H1 (cell line): ENCODE data around the gene KIF23. TPM values are rescaled to one million over a fixed set of nuclear protein-coding genes. Genes with fewer than 3 reads are reported as not detected.

Experiments
- CTCF ChIA-PET: fragments of 300-600 bp; sonication (Branson Sonifier 250); formaldehyde crosslinking; loops from one replicate; lab custom pipeline; 2021; ENCODE audit not compliant: partially characterized antibody; lab: Charles Lee
- POLR2A ChIA-PET: fragments of 300-600 bp; sonication (Branson Sonifier 250); formaldehyde crosslinking; loops from one replicate; lab custom pipeline; 2021; ENCODE audit warnings: inconsistent platforms; ENCODE audit not compliant: partially characterized antibody; lab: Charles Lee
- DNase-seq, 2 experiments: peaks; one replicate each; pipeline versions ENCODE4 v3.0.0 to v3.0.0-alpha.2; 2010 to 2022; ENCODE audit warnings: low spot score in 2 of 2, low read depth in 1 of 2, mixed read lengths in 1 of 2
- FAIRE-seq: peaks from 2 replicates; lab custom pipeline; 2011; peaks lifted over from hg19 to GRCh38; lab: Jason Lieb, UNC
- H2AFZ ChIP-seq: 2 replicates; pipeline ENCODE4 v1.8.1; 2012; ENCODE audit warnings: low read length, inconsistent platforms
- H2AK5ac ChIP-seq: 2 replicates; pipeline ENCODE4 v1.6.1; 2013; ENCODE audit warnings: low read depth, low read length
- H2BK120ac ChIP-seq: replicated peaks from 2 replicates; pipeline ENCODE3; 2013; ENCODE audit warnings: low read depth, low read length, inconsistent platforms
- H2BK12ac ChIP-seq: 2 replicates; pipeline ENCODE4 v1.6.1; 2013; ENCODE audit warnings: low read depth, low read length
- H2BK15ac ChIP-seq: 2 replicates; pipeline ENCODE4 v1.6.1; 2013; ENCODE audit warnings: low read length
- H2BK20ac ChIP-seq: 2 replicates; pipeline ENCODE4 v1.6.1; 2013; ENCODE audit warnings: low read length
- H2BK5ac ChIP-seq: 2 replicates; pipeline ENCODE4 v1.6.1; 2013; ENCODE audit warnings: low read depth, low read length
- H3K14ac ChIP-seq: 2 replicates; pipeline ENCODE4 v1.6.1; 2013; ENCODE audit warnings: inconsistent platforms; ENCODE audit not compliant: insufficient read length
- H3K18ac ChIP-seq: 2 replicates; pipeline ENCODE4 v1.6.1; 2013; ENCODE audit warnings: low read length; ENCODE audit errors: extremely low read depth
- H3K23ac ChIP-seq: 2 replicates; pipeline ENCODE4 v1.6.1; 2013; ENCODE audit warnings: inconsistent platforms; ENCODE audit not compliant: insufficient read length
- H3K23me2 ChIP-seq: 2 replicates; pipeline ENCODE4 v1.6.1; 2013; ENCODE audit warnings: low read depth, low read length
- H3K27ac ChIP-seq: 2 replicates; pipeline ENCODE4 v1.6.1; 2011; ENCODE audit warnings: low read depth, low read length, inconsistent platforms
- H3K27me3 ChIP-seq, 4 experiments: replicated peaks in 1 of 4; 1 replicate in 1 of 4; 2 replicates in 3 of 4; pipeline versions ENCODE4 v1.6.1 to v1.8.1; 2011 to 2013; ENCODE audit warnings: low read length in 3 of 4, mild to moderate bottlenecking in 3 of 4, inconsistent platforms in 2 of 4, mixed read lengths in 2 of 4, moderate library complexity in 1 of 4; ENCODE audit not compliant: control insufficient read depth in 3 of 4, insufficient read depth in 3 of 4; ENCODE audit errors: extremely low read depth in 1 of 4
- H3K36me3 ChIP-seq, 4 experiments: 2 replicates each; pipeline versions ENCODE4 v1.6.1 to v1.8.1; 2011 to 2013; ENCODE audit warnings: mild to moderate bottlenecking in 4 of 4, low read length in 3 of 4, moderate library complexity in 2 of 4, control low read depth in 1 of 4, inconsistent platforms in 1 of 4; ENCODE audit not compliant: insufficient read depth in 4 of 4, control insufficient read depth in 2 of 4
- H3K4ac ChIP-seq: replicated peaks from 2 replicates; pipeline ENCODE3; 2013; ENCODE audit warnings: low read length, low read depth, mixed read lengths, inconsistent platforms; ENCODE audit not compliant: insufficient read length
- H3K4me1 ChIP-seq, 4 experiments: replicated peaks in 1 of 4; 1 replicate in 1 of 4; 2 replicates in 3 of 4; pipeline versions ENCODE4 v1.6.1 to v1.8.1; 2011 to 2013; ENCODE audit warnings: low read length in 3 of 4, inconsistent platforms in 2 of 4, mixed read lengths in 1 of 4; ENCODE audit not compliant: insufficient read depth in 4 of 4, control insufficient read depth in 3 of 4
- H3K4me2 ChIP-seq, 2 experiments: 2 replicates each; pipeline versions ENCODE4 v1.6.1 to v1.8.1; 2011 to 2013; ENCODE audit warnings: low read depth in 2 of 2, low read length in 2 of 2, control low read depth in 1 of 2, inconsistent platforms in 1 of 2, mild to moderate bottlenecking in 1 of 2; ENCODE audit not compliant: insufficient read depth in 1 of 2
- H3K4me3 ChIP-seq, 4 experiments: fragments of 200-600, 300-600 bp in 1 of 4; sonication (generic), shearing (Covaris generic), sonication (Bioruptor Twin) in 1 of 4; 2 replicates each; pipeline versions ENCODE4 v1.5.1 to v1.8.1; 2011 to 2016; ENCODE audit warnings: low read length in 4 of 4, low read depth in 3 of 4, control low read depth in 2 of 4, inconsistent platforms in 2 of 4, mild to moderate bottlenecking in 2 of 4, mixed read lengths in 1 of 4, moderate library complexity in 1 of 4; ENCODE audit not compliant: insufficient read depth in 2 of 4; ENCODE audit errors: extremely low read depth in 1 of 4
- H3K56ac ChIP-seq: replicated peaks from 2 replicates; pipeline ENCODE3; 2013; ENCODE audit warnings: low read depth, mild to moderate bottlenecking, mixed read lengths, low read length, inconsistent platforms; ENCODE audit not compliant: insufficient read length
- H3K79me1 ChIP-seq: 2 replicates; pipeline ENCODE4 v1.6.1; 2013; ENCODE audit warnings: low read depth, low read length, control low read depth
- H3K79me2 ChIP-seq, 2 experiments: 2 replicates each; pipeline versions ENCODE4 v1.6.1 to v1.8.1; 2012 to 2013; ENCODE audit warnings: low read length in 2 of 2, mild to moderate bottlenecking in 2 of 2, inconsistent platforms in 1 of 2; ENCODE audit not compliant: insufficient read depth in 2 of 2, control insufficient read depth in 1 of 2
- H3K9ac ChIP-seq, 4 experiments: replicated peaks in 1 of 4; 1 replicate in 1 of 4; 2 replicates in 3 of 4; pipeline versions ENCODE4 v1.6.1 to v1.8.1; 2011 to 2013; ENCODE audit warnings: low read depth in 3 of 4, low read length in 3 of 4, control low read depth in 2 of 4, mild to moderate bottlenecking in 2 of 4, moderate library complexity in 2 of 4, inconsistent platforms in 1 of 4; ENCODE audit errors: extremely low read depth in 1 of 4
- H3K9me3 ChIP-seq, 2 experiments: 2 replicates each; pipeline versions ENCODE4 v1.6.1 to v1.8.1; 2012 to 2013; ENCODE audit warnings: mild to moderate bottlenecking in 2 of 2, moderate library complexity in 2 of 2, control low read depth in 1 of 2, inconsistent platforms in 1 of 2, low read depth in 1 of 2, low read length in 1 of 2, mixed read lengths in 1 of 2; ENCODE audit not compliant: insufficient read depth in 2 of 2
- H4K20me1 ChIP-seq, 2 experiments: replicated peaks in 1 of 2; 2 replicates each; pipeline versions ENCODE3 to v1.8.1; 2011 to 2013; ENCODE audit warnings: inconsistent platforms in 2 of 2, low read length in 2 of 2, mild to moderate bottlenecking in 1 of 2; ENCODE audit not compliant: insufficient read depth in 2 of 2, control insufficient read depth in 1 of 2
- H4K5ac ChIP-seq: 2 replicates; pipeline ENCODE4 v1.6.1; 2013; ENCODE audit warnings: low read length, low read depth, mixed read lengths, inconsistent platforms; ENCODE audit not compliant: insufficient read length
- H4K8ac ChIP-seq: 2 replicates; pipeline ENCODE4 v1.8.0; 2013; ENCODE audit warnings: mild to moderate bottlenecking, moderate library complexity, low read length, inconsistent platforms; ENCODE audit not compliant: insufficient read depth; ENCODE audit errors: extremely low read depth
- H4K91ac ChIP-seq: replicated peaks from 2 replicates; pipeline ENCODE3; 2013; ENCODE audit warnings: low read length, mixed read lengths, inconsistent platforms; ENCODE audit not compliant: insufficient read length
- CHD1 ChIP-seq: IDR thresholded peaks from 2 replicates; pipeline ENCODE4 v1.6.1; 2012; ENCODE audit warnings: low read depth, low read length, improper control_type of control experiment
- CREB1 ChIP-seq: IDR thresholded peaks from 2 replicates; pipeline ENCODE4 v1.6.1; 2012; ENCODE audit warnings: inconsistent platforms
- GABPA ChIP-seq: IDR thresholded peaks from 2 replicates; pipeline ENCODE4 v1.6.1; 2011; ENCODE audit warnings: mild to moderate bottlenecking, low read length, moderate library complexity, borderline replicate concordance; ENCODE audit not compliant: insufficient read depth
- NANOG ChIP-seq: IDR thresholded peaks from 2 replicates; pipeline ENCODE4 v1.6.1; 2011; ENCODE audit warnings: low read length, low read depth, mild to moderate bottlenecking, inconsistent platforms; ENCODE audit not compliant: insufficient read depth, poor library complexity, severe bottlenecking
- RFX5 ChIP-seq: IDR thresholded peaks from 2 replicates; pipeline ENCODE4 v1.6.1; 2011; ENCODE audit warnings: low read depth, low read length, improper control_type of control experiment, borderline replicate concordance
- SIN3A ChIP-seq, 2 experiments: IDR thresholded peaks in 1 of 2; conservative IDR thresholded peaks in 1 of 2; 2 replicates each; pipeline ENCODE4 v1.6.1; 2011 to 2012; ENCODE audit warnings: low read length in 2 of 2, improper control_type of control experiment in 1 of 2, low read depth in 1 of 2, mild to moderate bottlenecking in 1 of 2
- TAF1 ChIP-seq: IDR thresholded peaks from 2 replicates; pipeline ENCODE4 v1.6.1; 2011; ENCODE audit warnings: mild to moderate bottlenecking, low read depth, low read length
- TAF7 ChIP-seq: optimal IDR thresholded peaks from 2 replicates; pipeline ENCODE3; 2011; ENCODE audit warnings: low read depth, mild to moderate bottlenecking, inconsistent platforms, low read length, moderate library complexity, borderline replicate concordance
- TBP ChIP-seq: IDR thresholded peaks from 2 replicates; pipeline ENCODE4 v1.6.1; 2011; ENCODE audit warnings: low read depth, low read length, improper control_type of control experiment
- WGBS, 2 experiments: shearing (Covaris generic) in 1 of 2; methylation state at CpG; one replicate each; pipeline versions ENCODE4 v1.1.6 to v1.1.7; 2013 to 2015; ENCODE audit warnings: low lambda C conversion rate in 2 of 2, mixed read lengths in 2 of 2, inconsistent platforms in 1 of 2, low coverage in 1 of 2, missing lambda C conversion rate in 1 of 2; ENCODE audit not compliant: insufficient replicate concordance in 2 of 2, insufficient coverage in 1 of 2, insufficient read length in 1 of 2; ENCODE audit errors: extremely low coverage in 1 of 2, missing lambda C conversion rate in 1 of 2; 5-methylcytosine and 5-hydroxymethylcytosine counted together
- polyA plus RNA-seq, 7 experiments: library from polyadenylated mRNA; depleted of rRNA in 3 of 7; stranded (reverse) in 5 of 7; unstranded in 2 of 7; fragments of >200 nt in 5 of 7; fragments of 200-250 nt in 2 of 7; gene quantifications; 1 replicate in 5 of 7; 2 replicates in 1 of 7; 4 replicates in 1 of 7; pipeline versions ENCODE4 v1.2.1 to v1.2.3, GENCODE V29; 2011 to 2013; ENCODE audit warnings: missing spikeins in 2 of 7, mixed read lengths in 2 of 7
- total RNA-seq: library from RNA; stranded (reverse); fragmentation: NEBNext Ultra II Directional; extraction: Animal tissue kit (Norgen Biotek cat#: 25700); gene quantifications from 2 replicates; pipeline ENCODE4 v1.2.1, GENCODE V29; 2021

KIF23 gene
- total and polyA plus RNA-seq, 2 of the 8 experiments (the other 6 are each of a cell fraction or from before 2014, with no cell fraction given), result 26.2 to 77.4 TPM

DNA sequence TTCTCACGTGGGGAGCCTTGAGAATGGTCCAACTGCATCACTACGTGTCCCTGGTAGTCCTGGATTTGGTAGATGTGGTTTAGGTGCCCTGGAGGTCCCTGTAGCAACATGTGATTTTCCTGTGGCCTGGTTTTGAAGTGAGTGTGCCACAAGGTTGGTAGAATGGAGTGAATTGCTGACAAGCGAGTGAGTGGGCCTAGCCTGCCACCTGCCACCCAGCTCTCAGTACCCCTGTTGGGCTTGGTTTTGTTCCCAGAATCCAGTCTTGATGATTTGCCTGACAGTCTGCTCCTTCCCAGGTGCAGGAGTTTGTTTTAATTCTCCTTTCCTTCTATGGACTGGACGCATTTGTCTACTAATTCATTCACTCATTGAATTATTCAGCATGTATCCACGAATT, 57.9 kb downstream of the KIF23 start:
- Histone ChIP-seq H3K79me1 (no peaks in the 10 kb centered on the region), H3K27ac (no peak overlapping the region), H2AK5ac (no peak overlapping the region), H2BK15ac (no peak overlapping the region), H3K14ac (no peak overlapping the region), H2BK5ac (no peak overlapping the region), H2BK20ac (no peak overlapping the region), H3K56ac (no peak overlapping the region), H3K23me2 (no peaks in the 10 kb centered on the region), H3K4me2 (no peak overlapping the region), H3K4me3 (no peak overlapping the region), H3K9me3 (no peaks in the 10 kb centered on the region), H3K27me3 (no peaks in the 10 kb centered on the region), H2BK120ac (no peak overlapping the region), H4K20me1 (no peaks in the 10 kb centered on the region), H3K9ac (no peak overlapping the region), H3K18ac (no peak overlapping the region), H4K8ac (no peak overlapping the region), H3K36me3 (no peaks in the 10 kb centered on the region), H3K4ac (no peak overlapping the region), H2BK12ac (no peak overlapping the region), H4K91ac (no peak overlapping the region), H4K5ac (no peak overlapping the region), H2AFZ (no peak overlapping the region), H3K23ac (no peak overlapping the region), H3K79me2 (no peaks in the 10 kb centered on the region), H3K4me1 (no peaks in the 10 kb centered on the region)
- POLR2A ChIA-PET, result interaction anchor here (13.9 kb wide), 1 partner anchor 18 kb away, joined by 207 read pairs; the partner anchor contains the start of gene RPLP1
- CTCF ChIA-PET, result interaction anchor here (1.1 kb wide), 1 partner anchor 241 kb away, joined by 3 read pairs; no protein-coding TSS in a partner anchor
- DNase-seq, result no peak
- 88% methylated on average over 5 of the region's 5 CpGs; no CpG with 5 or more reads in 1 of the 2 experiments for WGBS, 2 experiments
- FAIRE-seq, result no peak
- no peak for TF ChIP-seq SIN3A (conservative IDR thresholded peaks at IDR 0.05 in 1 of 2, IDR thresholded peaks at IDR 0.05 in 1 of 2; ENCODE audit: low read depth in 1 of 2, low read length in 2 of 2)
- TF ChIP-seq GABPA, result no peak
- TF ChIP-seq CREB1, result no peak
- TF ChIP-seq CHD1, result no peak
- TF ChIP-seq RFX5, result no peak
- TF ChIP-seq TAF1, result no peak
- TF ChIP-seq NANOG, result no peak
- TF ChIP-seq TAF7, result no peak
- TF ChIP-seq TBP, result no peak
